Measurements from ENCODE around the gene DPY19L1.

GRCh38 chr7:35040906-35041305 lies 3.6 kb upstream of the DPY19L1 start:
- TF ChIP-seq CTCF (IDR thresholded peaks at IDR 0.05; ENCODE audit: low read depth, low read length, poor library complexity, severe bottlenecking) (no peak), EZH2phosphoT487 (IDR thresholded peaks at IDR 0.05; ENCODE audit: borderline replicate concordance, low read length) (no peak)
